NCI-H345 treated with DMSO at 0.1 percent for 48 hours (cell line): ENCODE results near the gene SPDL1.

ENCODE experiments used
- DNase-seq: peaks from one replicate; lab custom pipeline; 2025; ENCODE audit not compliant: unreplicated experiment; lab: John Stamatoyannopoulos, UW

Gene SPDL1

GRCh38 chr5:169629847-169630548, 46.4 kb downstream of the SPDL1 start:
- no peak for DNase-seq

GRCh38 chr5:169631360-169631759, 47.8 kb downstream of the SPDL1 start:
- DNase-seq = no peak

- no peak for DNase-seq
Observed at GRCh38 chr5:169632946-169633345, 49.4 kb downstream of the SPDL1 start.

GRCh38 chr5:169634606-169635005, 51.0 kb downstream of the SPDL1 start:
- no peak for DNase-seq

GRCh38 chr5:169635936-169636335, 52.4 kb downstream of the SPDL1 start:
- no peak for DNase-seq

GRCh38 chr5:169636477-169637084, 53.0 kb downstream of the SPDL1 start:
- DNase-seq = no peak

GRCh38 chr5:169637085-169637548, 53.5 kb downstream of the SPDL1 start, which contains the start of gene DOCK2:
TSS of gene DOCK2 (plus strand) at chr5:169637275. CDS start at chr5:169637327, 52 bp downstream.
- no peak for DNase-seq

- no peak for DNase-seq
Observed at GRCh38 chr5:169637549-169638121, 54.1 kb downstream of the SPDL1 start.

GRCh38 chr5:169641253-169641652, 57.7 kb downstream of the SPDL1 start:
- no peak for DNase-seq

- DNase-seq = no peak
Observed at GRCh38 chr5:169646856-169647255, 63.3 kb downstream of the SPDL1 start.

GRCh38 chr5:169647566-169647965, 64.0 kb downstream of the SPDL1 start:
- DNase-seq = no peak

- no peak for DNase-seq
Observed at GRCh38 chr5:169648725-169649310, 65.2 kb downstream of the SPDL1 start.

- DNase-seq = no peak
Observed at GRCh38 chr5:169649486-169649885, 65.9 kb downstream of the SPDL1 start.

GRCh38 chr5:169650701-169651331, 67.2 kb downstream of the SPDL1 start:
- no peak for DNase-seq

GRCh38 chr5:169651526-169651925, 68.0 kb downstream of the SPDL1 start:
- no peak for DNase-seq

- no peak for DNase-seq
Observed at GRCh38 chr5:169652057-169652456, 68.5 kb downstream of the SPDL1 start.

- DNase-seq = no peak
Observed at GRCh38 chr5:169653091-169653490, 69.5 kb downstream of the SPDL1 start.
